Measurements from ENCODE around the gene ZNF768.
"Not testable (repeated sequence)": the region's sequence is repeated elsewhere in the genome, so short reads cannot be mapped to it uniquely, and the experiment has no call there.

ZNF768 gene

GRCh38 chr16:30509081-30509765, 17.1 kb downstream of the ZNF768 start:
- no peak for DNase-seq

DNA sequence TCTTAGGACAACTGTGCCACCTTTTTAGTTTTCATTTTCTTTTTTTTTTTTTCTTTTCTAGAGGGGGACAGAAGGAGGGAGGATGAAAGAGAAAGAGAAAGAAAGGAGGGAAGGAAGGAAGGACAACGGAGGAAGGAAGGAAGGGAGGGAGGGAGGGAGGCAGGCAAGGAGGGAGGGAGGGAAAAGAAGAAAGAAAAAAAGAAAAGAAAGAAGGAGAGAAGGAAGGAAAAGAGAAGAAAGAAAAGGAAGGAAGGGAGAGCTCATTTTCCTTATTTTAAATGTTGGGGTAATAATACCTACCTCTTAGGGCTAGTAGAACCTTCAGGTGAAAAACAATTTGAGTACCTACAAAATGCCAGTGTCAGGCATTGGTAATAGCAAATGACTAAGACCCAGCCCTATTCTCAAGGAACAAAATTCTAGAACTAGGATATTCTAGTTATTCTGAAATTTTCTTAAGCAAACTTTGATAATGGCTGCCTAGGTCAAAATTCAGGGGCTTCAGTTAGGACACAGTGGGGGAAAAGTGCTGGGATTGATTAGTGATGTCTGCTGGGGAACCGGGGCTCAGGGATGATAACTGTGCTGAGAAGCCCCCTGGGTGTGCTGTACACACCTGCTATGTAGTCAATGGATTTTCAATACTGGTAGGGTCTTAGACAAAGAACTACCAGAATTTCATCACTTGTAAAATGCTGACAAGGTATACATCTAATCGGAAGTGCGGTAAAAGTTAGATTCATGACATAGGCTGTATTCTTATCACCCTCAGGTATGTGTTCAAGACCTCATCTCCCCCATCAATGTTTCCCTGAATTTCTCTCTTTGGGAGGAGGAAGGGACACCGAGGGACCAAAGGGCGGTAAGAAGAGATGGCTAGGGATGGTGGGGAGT, 22.7 kb downstream of the ZNF768 start:
- no peak for DNase-seq

- DNase-seq, result no peak
These were observed 27.1 kb downstream of the ZNF768 start for GRCh38 chr16:30499284-30499683.

DNA sequence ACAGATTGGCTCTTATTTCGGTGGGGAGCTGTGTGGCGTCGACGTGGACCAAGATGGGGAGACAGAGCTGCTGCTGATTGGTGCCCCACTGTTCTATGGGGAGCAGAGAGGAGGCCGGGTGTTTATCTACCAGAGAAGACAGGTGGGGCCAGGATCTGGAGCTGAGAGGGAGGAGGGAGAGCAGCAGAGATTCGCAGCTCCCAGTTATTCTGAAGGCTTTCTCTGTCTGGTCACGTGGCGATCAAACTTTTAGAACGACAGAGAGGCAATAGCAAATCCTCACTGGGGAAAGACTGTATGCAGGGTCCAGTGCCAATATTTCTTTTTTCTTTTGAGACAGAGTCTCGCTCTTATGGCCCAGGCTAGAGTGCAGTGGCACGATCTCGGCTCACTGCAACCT, 31.7 kb downstream of the ZNF768 start:
- no peak for DNase-seq

GRCh38 chr16:30493941-30494488, 32.4 kb downstream of the ZNF768 start:
- DNase-seq, result no peak

DNA sequence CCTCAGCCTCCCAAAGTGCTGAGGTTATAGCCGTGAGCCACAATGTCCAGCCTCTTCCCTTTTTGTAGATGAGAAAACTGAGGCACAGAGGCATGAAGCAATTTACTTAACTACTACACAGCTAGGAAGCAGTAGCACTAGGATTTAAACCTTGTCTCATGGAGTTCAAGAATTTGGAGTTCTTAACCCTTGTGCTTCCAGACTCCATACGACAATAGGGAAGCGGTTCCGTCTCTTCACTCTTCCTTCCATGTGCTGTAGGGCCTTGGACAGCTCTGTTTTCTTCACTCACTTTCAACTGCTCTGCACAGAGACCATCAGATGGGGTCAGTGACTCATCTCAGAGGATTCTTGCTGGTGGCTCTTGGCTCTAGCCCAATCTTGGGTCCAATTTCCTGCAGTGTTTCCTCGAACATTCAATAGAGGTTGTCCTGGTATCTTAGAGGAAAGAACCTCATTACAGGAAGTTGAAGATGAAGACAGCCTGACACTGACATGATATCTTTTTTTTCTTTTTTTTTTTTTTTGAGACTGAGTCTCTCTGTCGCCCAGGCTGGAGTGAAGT, 34.5 kb downstream of the ZNF768 start:
- no peak for DNase-seq

DNA sequence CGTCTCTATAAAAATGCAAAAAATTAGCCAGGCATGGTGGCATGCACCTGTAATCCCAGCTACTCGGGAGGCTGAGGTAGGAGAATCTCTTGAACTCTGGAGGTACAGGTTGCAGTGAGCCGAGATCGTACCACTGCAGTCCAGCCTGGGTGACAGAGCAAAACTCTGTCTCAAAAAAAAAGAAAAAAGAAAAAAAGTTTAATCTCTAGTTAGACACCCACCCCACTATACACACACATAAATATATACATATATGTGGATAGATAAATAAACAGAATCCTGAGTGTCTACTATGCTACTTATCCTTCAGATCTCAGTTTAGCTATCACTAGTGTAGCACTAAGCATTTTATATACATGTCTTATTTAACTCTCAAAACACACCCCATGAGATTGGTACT, 35.1 kb downstream of the ZNF768 start:
- no peak for DNase-seq

- peak; percentile 4 for DNase-seq
These were observed 36.2 kb downstream of the ZNF768 start for GRCh38 chr16:30490210-30490609.

- no peak for DNase-seq
These were observed 37.4 kb downstream of the ZNF768 start for GRCh38 chr16:30488764-30489605.

DNA sequence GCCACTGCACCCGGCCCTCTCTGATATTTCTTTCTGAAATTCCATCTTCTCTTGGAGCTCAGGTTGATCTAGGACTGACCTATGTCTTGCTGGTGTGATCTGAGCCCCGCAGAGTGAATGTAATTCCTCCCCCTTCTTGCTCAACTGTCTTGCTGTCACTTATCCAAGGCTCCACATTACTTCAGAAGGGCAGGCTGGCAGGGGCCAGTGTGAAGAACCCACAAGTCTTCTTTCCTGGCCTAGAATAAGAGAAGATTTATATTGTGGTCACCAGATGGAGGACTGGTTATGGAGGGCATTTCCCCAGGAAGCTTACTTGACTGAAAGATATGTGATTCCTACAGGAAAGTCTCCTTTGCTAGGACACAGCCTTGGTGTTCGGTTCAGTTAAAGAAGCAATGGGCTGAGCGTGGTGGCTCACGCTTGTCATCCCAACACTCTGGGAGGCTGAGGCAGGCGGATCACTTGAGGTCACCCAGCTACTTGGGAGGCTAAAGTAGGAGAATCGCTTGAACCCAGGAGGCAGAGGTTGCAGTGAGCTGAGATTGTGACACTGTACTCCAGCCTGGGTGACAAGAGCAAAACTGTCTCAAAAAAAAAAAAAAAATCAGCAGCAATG, 40.4 kb downstream of the ZNF768 start:
- no peak for DNase-seq

- DNase-seq, result no peak
These were observed 41.5 kb downstream of the ZNF768 start for GRCh38 chr16:30484887-30485286.

DNA sequence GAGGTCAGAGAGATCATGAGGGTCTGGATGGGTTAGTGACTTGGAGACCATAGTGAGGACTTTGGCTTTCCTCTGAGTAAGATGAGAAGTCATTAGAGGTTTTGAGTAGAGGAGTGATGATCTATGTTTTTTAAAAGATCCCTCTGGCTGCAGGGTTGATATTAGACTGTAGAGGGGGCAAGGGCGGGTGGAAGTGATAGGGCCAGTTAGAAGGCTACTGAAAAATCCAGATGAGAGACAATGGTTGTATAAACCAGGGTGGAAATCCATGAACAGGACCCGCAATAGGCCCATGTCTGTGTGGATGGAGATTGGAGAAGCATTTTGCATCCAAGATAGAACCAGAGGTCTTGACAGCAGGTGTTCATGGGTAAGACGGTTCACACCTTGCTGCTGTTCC, 44.0 kb downstream of the ZNF768 start:
- no peak for DNase-seq

GRCh38 chr16:30481381-30481780, 45.0 kb downstream of the ZNF768 start:
- DNase-seq, result no peak

- no peak for DNase-seq
These were observed 47.4 kb downstream of the ZNF768 start for GRCh38 chr16:30478766-30479478.

DNA sequence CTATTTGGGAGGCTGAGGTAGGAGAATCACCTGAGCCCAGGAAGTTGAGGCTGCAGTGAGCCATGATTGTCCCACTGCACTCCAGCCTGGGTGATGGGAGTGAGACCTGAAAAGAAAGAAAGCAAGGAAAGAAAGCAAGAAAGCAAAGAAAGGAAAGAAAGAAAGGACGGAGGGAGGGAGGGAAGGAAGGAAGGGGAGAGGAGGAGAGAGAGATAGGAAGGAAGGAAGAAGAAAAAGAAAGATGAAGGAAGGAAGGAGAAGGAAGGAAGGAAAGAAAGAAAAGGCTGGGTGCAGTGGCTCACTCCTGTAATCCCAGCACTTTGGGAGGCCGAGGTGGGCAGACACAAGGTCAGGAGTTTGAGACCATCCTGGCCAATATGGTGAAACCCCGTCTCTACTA, 48.6 kb downstream of the ZNF768 start:
- DNase-seq, result not testable (repeated sequence)

DNA sequence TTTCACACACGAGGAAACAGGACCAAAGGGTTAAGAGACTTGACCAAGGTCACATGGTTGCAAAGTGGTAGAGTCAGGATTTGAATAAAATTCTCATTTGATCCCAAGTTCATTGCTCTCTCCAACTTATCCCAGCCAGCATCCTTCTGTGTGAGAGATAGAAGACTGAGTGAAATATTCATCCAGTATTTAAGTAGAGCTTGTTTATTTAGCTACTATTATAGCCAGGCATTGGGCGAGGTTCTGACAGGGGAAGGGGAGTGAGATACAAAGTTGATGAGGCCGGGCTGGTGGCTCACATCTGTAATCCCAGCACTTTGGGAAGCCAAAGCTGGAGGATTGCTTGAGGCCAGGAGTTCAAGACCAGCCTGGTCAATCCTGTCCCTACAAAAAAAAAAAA, 49.4 kb downstream of the ZNF768 start:
- DNase-seq, result no peak

- no peak for DNase-seq
These were observed 51.7 kb downstream of the ZNF768 start for GRCh38 chr16:30474684-30475083.

GRCh38 chr16:30474074-30474452, 52.3 kb downstream of the ZNF768 start:
- DNase-seq, result no peak

All from DMS79 treated with DMSO at 0.1 percent for 48 hours (cell line).